Spleen (tissue), 7 donors: Measurements from ENCODE around the gene LGALS3.

Source experiments
- POLR2A ChIP-seq, 3 donors: fragments of 450-650 bp; IDR thresholded peaks; one replicate each; pipeline ENCODE4 v1.5.1; 2017; ENCODE audit warnings: antibody characterized with exemption in 3 of 3, mild to moderate bottlenecking in 1 of 3
- TF ChIP-seq, protein P1 (sequence below), 11 experiments: fragments of 200-600 bp in 7 of 11; fragments of 450-650 bp in 4 of 11; sonication (generic) in 4 of 11; IDR thresholded peaks in 8 of 11; conservative IDR thresholded peaks in 3 of 11; 1 replicate in 7 of 11; 2 replicates in 4 of 11; pipeline versions ENCODE4 v1.4.0 to v1.8.0; 2016 to 2021; ENCODE audit warnings: antibody characterized with exemption in 11 of 11, inconsistent platforms in 4 of 11, mild to moderate bottlenecking in 1 of 11
- donor health status: DM: no; HTN: no; CAD: no; lungs with moderate emphysema.
- donor health status: DM: no; HTN: no; CAD: no.
- donor health status: DM: no; HTN: no; CAD: no.

DNA sequence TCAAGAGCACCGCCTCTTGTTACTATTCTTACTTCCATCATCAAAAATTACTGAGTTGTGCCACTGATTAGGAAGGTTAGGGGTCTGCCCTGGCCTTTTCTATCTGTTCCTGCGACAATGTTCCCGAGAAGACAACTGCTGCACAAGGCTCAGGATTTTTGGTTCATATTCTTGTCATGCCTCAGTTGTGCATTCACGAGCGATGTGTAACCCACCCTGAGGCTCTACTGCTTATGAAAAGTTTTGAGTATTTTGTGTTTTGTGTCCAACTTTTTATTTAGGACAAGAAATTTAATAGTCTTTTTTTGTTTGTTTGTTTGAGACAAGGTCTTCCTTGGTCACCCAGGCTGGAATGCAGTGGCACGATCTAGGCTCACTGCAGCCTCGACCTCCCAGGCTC, 23.1 kb upstream of the LGALS3 start:
- TF ChIP-seq, protein P1, sequence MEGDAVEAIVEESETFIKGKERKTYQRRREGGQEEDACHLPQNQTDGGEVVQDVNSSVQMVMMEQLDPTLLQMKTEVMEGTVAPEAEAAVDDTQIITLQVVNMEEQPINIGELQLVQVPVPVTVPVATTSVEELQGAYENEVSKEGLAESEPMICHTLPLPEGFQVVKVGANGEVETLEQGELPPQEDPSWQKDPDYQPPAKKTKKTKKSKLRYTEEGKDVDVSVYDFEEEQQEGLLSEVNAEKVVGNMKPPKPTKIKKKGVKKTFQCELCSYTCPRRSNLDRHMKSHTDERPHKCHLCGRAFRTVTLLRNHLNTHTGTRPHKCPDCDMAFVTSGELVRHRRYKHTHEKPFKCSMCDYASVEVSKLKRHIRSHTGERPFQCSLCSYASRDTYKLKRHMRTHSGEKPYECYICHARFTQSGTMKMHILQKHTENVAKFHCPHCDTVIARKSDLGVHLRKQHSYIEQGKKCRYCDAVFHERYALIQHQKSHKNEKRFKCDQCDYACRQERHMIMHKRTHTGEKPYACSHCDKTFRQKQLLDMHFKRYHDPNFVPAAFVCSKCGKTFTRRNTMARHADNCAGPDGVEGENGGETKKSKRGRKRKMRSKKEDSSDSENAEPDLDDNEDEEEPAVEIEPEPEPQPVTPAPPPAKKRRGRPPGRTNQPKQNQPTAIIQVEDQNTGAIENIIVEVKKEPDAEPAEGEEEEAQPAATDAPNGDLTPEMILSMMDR (IDR thresholded peaks at IDR 0.05 in 8 of 11, conservative IDR thresholded peaks at IDR 0.05 in 3 of 11): no peak
- no peak for TF ChIP-seq POLR2A (IDR thresholded peaks at IDR 0.05)
